Keratinocyte (primary cell): ENCODE measurements around the gene MED9. TPM values are rescaled to one million over a fixed set of nuclear protein-coding genes. Genes with fewer than 3 reads are reported as not detected.

Experiments
- DNase-seq: peaks from one replicate; pipeline ENCODE4 v3.0.0-alpha.2; 2011; ENCODE audit warnings: low read depth, missing footprints, low spot score
- FAIRE-seq: peaks from 2 replicates; lab custom pipeline; 2011; peaks lifted over from hg19 to GRCh38; lab: Jason Lieb, UNC
- H2AFZ ChIP-seq: 2 replicates; pipeline ENCODE4 v1.6.0; 2012; ENCODE audit warnings: low read length, control low read depth, inconsistent platforms; ENCODE audit not compliant: control insufficient read depth
- H3K27ac ChIP-seq: 2 replicates; pipeline ENCODE4 v1.5.1; 2011; ENCODE audit warnings: low read length; ENCODE audit not compliant: control insufficient read depth, insufficient read depth
- H3K27me3 ChIP-seq: 3 replicates; pipeline ENCODE4 v1.6.0; 2011; ENCODE audit warnings: low read length; ENCODE audit not compliant: control insufficient read depth, insufficient read depth; ENCODE audit errors: extremely low read depth
- H3K36me3 ChIP-seq, 2 experiments: 2 replicates in 1 of 2; 3 replicates in 1 of 2; pipeline ENCODE4 v1.5.1; 2011; ENCODE audit warnings: low read length in 2 of 2, mild to moderate bottlenecking in 1 of 2; ENCODE audit not compliant: control insufficient read depth in 2 of 2, insufficient read depth in 2 of 2; ENCODE audit errors: extremely low read depth in 1 of 2
- H3K4me1 ChIP-seq: 3 replicates; pipeline ENCODE4 v1.5.1; 2011; ENCODE audit warnings: low read length; ENCODE audit not compliant: control insufficient read depth, insufficient read depth; ENCODE audit errors: extremely low read depth
- H3K4me2 ChIP-seq: 3 replicates; pipeline ENCODE4 v1.6.0; 2011; ENCODE audit warnings: low read depth, low read length; ENCODE audit not compliant: control insufficient read depth, insufficient read depth; ENCODE audit errors: extremely low read depth
- H3K4me3 ChIP-seq, 3 experiments: fragments of 200-600 bp in 1 of 3; sonication (generic) in 1 of 3; 2 replicates in 2 of 3; 3 replicates in 1 of 3; pipeline ENCODE4 v1.5.1; 2011 to 2016; ENCODE audit warnings: low read length in 3 of 3, mild to moderate bottlenecking in 3 of 3, control low read depth in 2 of 3, inconsistent platforms in 1 of 3, low read depth in 1 of 3, mixed read lengths in 1 of 3, mixed run types in 1 of 3, moderate library complexity in 1 of 3; ENCODE audit not compliant: control insufficient read depth in 2 of 3, insufficient read depth in 2 of 3; ENCODE audit errors: extremely low read depth in 1 of 3
- H3K79me2 ChIP-seq: 2 replicates; pipeline ENCODE4 v1.6.0; 2012; ENCODE audit warnings: low read length; ENCODE audit not compliant: control insufficient read depth, insufficient read depth
- H3K9ac ChIP-seq: 3 replicates; pipeline ENCODE4 v1.6.0; 2011; ENCODE audit warnings: low read length; ENCODE audit not compliant: control insufficient read depth, insufficient read depth; ENCODE audit errors: extremely low read depth
- H3K9me1 ChIP-seq: 3 replicates; pipeline ENCODE4 v1.6.0; 2011; ENCODE audit warnings: low read length; ENCODE audit not compliant: control insufficient read depth, insufficient read depth; ENCODE audit errors: extremely low read depth
- H3K9me3 ChIP-seq: 2 replicates; pipeline ENCODE4 v1.5.1; 2012; ENCODE audit warnings: low read depth, low read length; ENCODE audit not compliant: control insufficient read depth
- H4K20me1 ChIP-seq: 3 replicates; pipeline ENCODE4 v1.6.0; 2011; ENCODE audit warnings: low read length; ENCODE audit not compliant: control insufficient read depth, insufficient read depth; ENCODE audit errors: extremely low read depth
- CTCF ChIP-seq, 3 experiments: IDR thresholded peaks in 1 of 3; conservative IDR thresholded peaks in 1 of 3; optimal IDR thresholded peaks in 1 of 3; 2 replicates in 2 of 3; 3 replicates in 1 of 3; pipeline versions ENCODE3 to v1.5.1; 2011; ENCODE audit warnings: low read length in 3 of 3, mild to moderate bottlenecking in 3 of 3, moderate library complexity in 2 of 3, control low read depth in 1 of 3, inconsistent platforms in 1 of 3; ENCODE audit not compliant: insufficient read depth in 2 of 3; ENCODE audit errors: extremely low read depth in 1 of 3
- EZH2 ChIP-seq: IDR thresholded peaks from one replicate; pipeline ENCODE4 v1.6.1; 2012; ENCODE audit warnings: inconsistent platforms, mild to moderate bottlenecking, low read length, moderate library complexity
- dilution Hi-C: fragments of 300-500 bp; cut with MboI; formaldehyde crosslinking; loops from one replicate; pipeline ENCODE4 v1.7.0; 2020; ENCODE audit warnings: low sequenced_read_pairs; ENCODE audit not compliant: extremely low pct_ligation_motif_present
- polyA plus RNA-seq, 5 experiments: library from polyadenylated mRNA; depleted of rRNA in 3 of 5; stranded (reverse) in 3 of 5; stranded (forward) in 1 of 5; unstranded in 1 of 5; fragments of >200 nt; gene quantifications; 1 replicate in 1 of 5; 2 replicates in 3 of 5; 3 replicates in 1 of 5; pipeline versions ENCODE4 v1.2.1 to v1.2.3, GENCODE V29; 2011 to 2012; ENCODE audit warnings: missing spikeins in 2 of 5, low read depth in 1 of 5, low replicate concordance in 1 of 5

Gene MED9
- polyA plus RNA-seq, 1 donor (not counting 4 experiments of a cell fraction or from before 2014, with no cell fraction given) = 6.9 TPM

DNA sequence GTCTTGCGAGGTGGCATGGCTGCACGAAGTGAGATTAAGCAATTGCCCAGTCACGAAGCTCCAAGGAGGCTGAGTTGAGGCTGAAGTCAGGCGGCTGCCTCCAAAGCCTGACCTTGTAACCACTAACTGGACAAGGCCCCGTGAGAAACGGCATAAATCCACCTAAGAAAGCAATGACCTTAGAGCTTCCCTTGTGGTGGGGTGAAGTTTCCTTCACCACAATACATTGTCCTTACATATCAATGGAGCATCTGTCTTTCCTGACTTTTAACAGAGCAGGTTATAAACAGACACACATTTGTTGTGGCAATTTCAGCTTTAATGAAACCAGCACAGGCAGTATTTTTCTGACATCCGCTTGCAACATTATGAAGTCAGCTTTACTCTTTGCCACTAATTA is 2.5 kb upstream of the MED9 start:
- DNase-seq = no peak
- H3K36me3 ChIP-seq = no peaks in the 10 kb centered on the region
- H4K20me1 ChIP-seq = no peaks in the 10 kb centered on the region
- H3K4me3 ChIP-seq = no peak overlapping the region
- dilution Hi-C loops = no loop called here
- no peak for FAIRE-seq
- no peak overlapping the region for H2AFZ ChIP-seq
- peaks cover 21% of the 10 kb centered on the region for H3K27me3 ChIP-seq
- peaks cover 23% of the 10 kb centered on the region for H3K79me2 ChIP-seq
- H3K9me3 ChIP-seq = no peaks in the 10 kb centered on the region
- H3K4me1 ChIP-seq = peaks cover 10% of the 10 kb centered on the region
- no peak overlapping the region for H3K27ac ChIP-seq
- TF ChIP-seq EZH2 (no peak), CTCF (optimal IDR thresholded peaks at IDR 0.05 in 1 of 3, IDR thresholded peaks at IDR 0.05 in 1 of 3, conservative IDR thresholded peaks at IDR 0.05 in 1 of 3; ENCODE audit: extremely low read depth in 1 of 3, insufficient read depth in 2 of 3, low read length in 3 of 3) (no peak)
- H3K9ac ChIP-seq = no peak overlapping the region
- H3K9me1 ChIP-seq = no peaks in the 10 kb centered on the region
- no peak overlapping the region for H3K4me2 ChIP-seq

- Histone ChIP-seq H3K36me3 (no peaks in the 10 kb centered on the region), H3K4me3 (no peak overlapping the region), H3K27me3 (no peaks in the 10 kb centered on the region), H3K9me3 (no peaks in the 10 kb centered on the region), H4K20me1 (peaks cover 6% of the 10 kb centered on the region), H3K27ac (no peak overlapping the region), H2AFZ (no peak overlapping the region), H3K9ac (no peak overlapping the region), H3K4me1 (peaks cover 22% of the 10 kb centered on the region), H3K79me2 (peaks cover 54% of the 10 kb centered on the region), H3K9me1 (no peaks in the 10 kb centered on the region), H3K4me2 (no peak overlapping the region)
- dilution Hi-C loops = no loop called here
- FAIRE-seq (no peak), DNase-seq (no peak)
- no peak for TF ChIP-seq EZH2
- no peak for TF ChIP-seq CTCF (optimal IDR thresholded peaks at IDR 0.05 in 1 of 3, IDR thresholded peaks at IDR 0.05 in 1 of 3, conservative IDR thresholded peaks at IDR 0.05 in 1 of 3; ENCODE audit: extremely low read depth in 1 of 3, insufficient read depth in 2 of 3, low read length in 3 of 3)
Measured at GRCh38 chr17:17479209-17479608, 2.4 kb downstream of the MED9 start.
